OCI-M1 (cell line): ENCODE results near the gene RCAN1.

Experiments
- DNase-seq: peaks from one replicate; lab custom pipeline; 2025; lab: John Stamatoyannopoulos, UW

The RCAN1 gene

GRCh38 chr21:34537838-34538237 is 77.1 kb downstream of the RCAN1 start:
- no peak for DNase-seq

GRCh38 chr21:34536820-34537219 is 78.1 kb downstream of the RCAN1 start:
- no peak for DNase-seq

GRCh38 chr21:34536311-34536710 is 78.6 kb downstream of the RCAN1 start:
- DNase-seq = no peak

- no peak for DNase-seq
Observed at GRCh38 chr21:34535886-34536285, 79.0 kb downstream of the RCAN1 start.

- peak; percentile 65 for DNase-seq
Observed at GRCh38 chr21:34534522-34534921, 80.4 kb downstream of the RCAN1 start.

- DNase-seq = no peak
Observed at GRCh38 chr21:34533938-34534337, 81.0 kb downstream of the RCAN1 start.

GRCh38 chr21:34531399-34531798 is 83.5 kb downstream of the RCAN1 start:
- DNase-seq = no peak

- no peak for DNase-seq
Observed at GRCh38 chr21:34530261-34530660, 84.7 kb downstream of the RCAN1 start.

GRCh38 chr21:34528131-34528561 is 86.8 kb downstream of the RCAN1 start:
- no peak for DNase-seq

GRCh38 chr21:34526618-34527290 is 88.2 kb downstream of the RCAN1 start:
- peak; percentile 82 for DNase-seq

- no peak for DNase-seq
Observed at GRCh38 chr21:34526241-34526617, 88.7 kb downstream of the RCAN1 start.

GRCh38 chr21:34524646-34525601 is 90.0 kb downstream of the RCAN1 start:
- DNase-seq = no peak

GRCh38 chr21:34523019-34523555 is 91.8 kb downstream of the RCAN1 start:
- DNase-seq = no peak

GRCh38 chr21:34522284-34522683 is 92.6 kb downstream of the RCAN1 start:
- DNase-seq = no peak

GRCh38 chr21:34521561-34521960 is 93.4 kb downstream of the RCAN1 start:
- DNase-seq = no peak

- peak; percentile 68 for DNase-seq
Observed at GRCh38 chr21:34520764-34521508, 94.0 kb downstream of the RCAN1 start.

- DNase-seq = no peak
Observed at GRCh38 chr21:34520281-34520680, 94.6 kb downstream of the RCAN1 start.

- DNase-seq = no peak
Observed at GRCh38 chr21:34519694-34520093, 95.2 kb downstream of the RCAN1 start.

- no peak for DNase-seq
Observed at GRCh38 chr21:34519016-34519415, 95.9 kb downstream of the RCAN1 start.

- no peak for DNase-seq
Observed at GRCh38 chr21:34518301-34518700, 96.6 kb downstream of the RCAN1 start.

- peak; percentile 35 for DNase-seq
Observed at GRCh38 chr21:34517491-34518245, 97.2 kb downstream of the RCAN1 start.
